Right lobe of liver (tissue), 4 donors: Measurements from ENCODE around the gene TCF12.

Experiments used
- CTCF ChIP-seq, 4 donors: fragments of 200-600 bp in 3 of 4; fragments of 450-650 bp in 1 of 4; IDR thresholded peaks; one replicate each; pipeline versions ENCODE4 v1.5.1 to v1.8.0; 2016 to 2022; ENCODE audit warnings: antibody characterized with exemption in 4 of 4, mild to moderate bottlenecking in 2 of 4
- POLR2A ChIP-seq: fragments of 450-650 bp; IDR thresholded peaks from one replicate; pipeline ENCODE4 v1.6.1; 2017; ENCODE audit warnings: antibody characterized with exemption, mild to moderate bottlenecking
- donor health status: DM: no; HTN: no; CAD: no.
- donor health status: DM: no; HTN: no; CAD: no.
- donor health status: DM: no; HTN: yes; CAD: no.

- TF ChIP-seq CTCF (IDR thresholded peaks at IDR 0.05) (no peak), POLR2A (no peak)
Observed at GRCh38 chr15:56987286-56987685, 68.8 kb downstream of the TCF12 start.
